ENCODE data around the gene NAIF1. TPM values are rescaled to one million over a fixed set of nuclear protein-coding genes. Genes with fewer than 3 reads are reported as not detected.
A peak's percentile ranks its signal among the peaks of the same experiment; 100 is the strongest.
"Not testable (repeated sequence)": the region's sequence is repeated elsewhere in the genome, so short reads cannot be mapped to it uniquely, and the experiment has no call there.

Gene NAIF1
- total and polyA plus RNA-seq, 12 donors, result 3.2 to 7.2 (median 5.5) TPM

DNA sequence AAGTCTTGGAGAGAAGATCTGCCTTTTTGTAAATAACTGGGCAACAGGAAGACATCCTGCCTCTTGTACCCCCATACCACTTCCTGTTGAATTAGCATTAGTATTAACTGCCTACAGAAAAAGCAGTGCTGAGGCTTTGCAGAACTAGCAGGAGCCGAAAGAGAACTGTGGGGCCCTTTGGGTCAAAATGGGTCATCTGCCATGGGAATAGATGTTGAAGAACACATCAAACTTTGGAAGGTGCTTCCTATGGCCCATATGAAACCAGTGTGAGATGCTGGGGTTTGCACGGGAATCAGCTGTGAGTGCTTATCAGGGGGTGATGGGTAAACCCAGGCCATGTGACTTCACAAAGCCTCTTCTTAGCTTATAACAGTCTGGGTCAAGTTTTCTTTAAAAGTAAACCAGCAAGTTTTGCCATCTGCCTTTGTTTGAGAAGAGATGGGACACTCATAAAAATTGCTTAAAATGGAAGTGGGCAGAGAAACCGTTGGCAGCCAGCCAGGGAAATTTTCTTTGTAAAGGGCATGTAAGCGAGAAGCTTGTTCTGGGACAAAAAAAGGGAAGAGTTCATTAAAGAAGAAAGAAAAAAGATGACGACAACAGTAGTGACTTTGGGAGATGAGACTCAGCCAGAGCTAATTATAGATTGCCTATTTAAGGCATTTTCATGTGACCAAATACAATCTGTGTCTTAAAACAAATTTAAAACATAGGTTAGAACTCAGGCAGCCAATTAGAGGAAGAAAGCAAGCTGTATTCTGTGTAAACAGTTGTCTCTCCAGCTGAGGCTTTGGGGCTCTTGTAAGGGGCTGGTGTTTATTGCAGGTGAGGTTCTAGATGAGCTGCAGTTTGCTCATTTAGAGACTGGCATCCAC, 5.3 kb upstream of the NAIF1 start:
- WGBS, 2 donors, result 17 to 20% methylated on average over 5 of the region's 5 CpGs
- Histone ChIP-seq H3K4me3 (peak overlapping the region in 2 of 10 donors; percentile 7 to 26), H3K4me1 (peaks cover 11 to 67% (median 38%) of the 10 kb centered on the region in 9 donors), H3K9me3 (no peaks in the 10 kb centered on the region), H3K27ac (peak overlapping the region; percentile 13 to 90 (median 72)), H3K27me3 (no peaks in the 10 kb centered on the region), H3K36me3 (no peaks in the 10 kb centered on the region)
- DNase-seq, result peak in 1 of 2 donors; percentile 82
- ATAC-seq, result no peak
- TF ChIP-seq, protein P1, sequence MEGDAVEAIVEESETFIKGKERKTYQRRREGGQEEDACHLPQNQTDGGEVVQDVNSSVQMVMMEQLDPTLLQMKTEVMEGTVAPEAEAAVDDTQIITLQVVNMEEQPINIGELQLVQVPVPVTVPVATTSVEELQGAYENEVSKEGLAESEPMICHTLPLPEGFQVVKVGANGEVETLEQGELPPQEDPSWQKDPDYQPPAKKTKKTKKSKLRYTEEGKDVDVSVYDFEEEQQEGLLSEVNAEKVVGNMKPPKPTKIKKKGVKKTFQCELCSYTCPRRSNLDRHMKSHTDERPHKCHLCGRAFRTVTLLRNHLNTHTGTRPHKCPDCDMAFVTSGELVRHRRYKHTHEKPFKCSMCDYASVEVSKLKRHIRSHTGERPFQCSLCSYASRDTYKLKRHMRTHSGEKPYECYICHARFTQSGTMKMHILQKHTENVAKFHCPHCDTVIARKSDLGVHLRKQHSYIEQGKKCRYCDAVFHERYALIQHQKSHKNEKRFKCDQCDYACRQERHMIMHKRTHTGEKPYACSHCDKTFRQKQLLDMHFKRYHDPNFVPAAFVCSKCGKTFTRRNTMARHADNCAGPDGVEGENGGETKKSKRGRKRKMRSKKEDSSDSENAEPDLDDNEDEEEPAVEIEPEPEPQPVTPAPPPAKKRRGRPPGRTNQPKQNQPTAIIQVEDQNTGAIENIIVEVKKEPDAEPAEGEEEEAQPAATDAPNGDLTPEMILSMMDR (IDR thresholded peaks at IDR 0.05), result no peak
- intact Hi-C loops (cut with DNase I), result no loop called here

DNA sequence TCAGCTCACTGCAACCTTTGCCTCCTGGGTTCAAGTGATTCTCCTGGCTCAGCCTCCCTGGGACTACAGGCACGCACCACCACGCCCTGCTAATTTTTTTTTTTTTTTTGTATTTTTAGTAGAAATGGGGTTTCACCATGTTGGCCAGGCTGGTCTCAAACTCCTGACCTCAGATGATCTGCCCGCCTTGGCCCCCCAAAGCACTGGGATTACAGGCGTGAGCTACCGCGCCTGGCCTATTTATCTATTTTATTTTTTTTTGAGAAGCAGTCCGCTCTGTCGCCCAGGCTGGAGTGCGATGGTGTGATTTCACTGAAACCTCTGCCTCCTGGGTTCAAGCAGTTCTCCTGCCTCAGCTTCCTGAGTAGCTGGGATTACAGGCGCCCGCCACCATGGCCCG, 4.4 kb upstream of the NAIF1 start:
- H3K4me1 ChIP-seq, result peaks cover 14 to 73% (median 42%) of the 10 kb centered on the region in 9 donors
- intact Hi-C loops (cut with DNase I), result not testable (repeated sequence)
- H3K4me3 ChIP-seq, result peak overlapping the region in 1 of 10 donors; percentile 26

DNA sequence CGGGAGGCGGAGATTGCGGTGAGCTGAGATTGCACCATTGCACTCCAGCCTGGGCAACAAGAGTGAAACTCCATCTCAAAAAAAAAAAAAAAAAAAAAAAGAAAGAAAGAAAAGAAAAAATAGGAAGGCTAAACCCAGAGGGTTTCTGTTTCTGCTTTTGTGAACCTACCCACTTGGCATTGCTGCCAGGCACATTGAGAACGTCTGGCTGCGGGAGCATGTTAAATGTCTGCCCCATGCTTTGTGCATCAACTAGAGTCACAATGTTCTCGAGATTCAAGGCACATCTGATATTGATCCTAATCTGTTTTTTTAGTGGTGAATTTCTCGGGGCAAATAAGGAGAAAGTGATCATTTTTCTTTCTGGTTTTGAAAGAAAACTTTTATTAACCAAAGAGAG, 3.8 kb upstream of the NAIF1 start:
- Histone ChIP-seq H3K4me3 (no peak overlapping the region), H3K27me3 (no peaks in the 10 kb centered on the region), H3K36me3 (no peaks in the 10 kb centered on the region), H3K4me1 (peaks cover 17 to 79% (median 48%) of the 10 kb centered on the region in 9 donors), H3K27ac (peak overlapping the region in 2 of 10 donors; percentile 79 to 90), H3K9me3 (no peaks in the 10 kb centered on the region)
- no peak for DNase-seq
- TF ChIP-seq, protein P1 (IDR thresholded peaks at IDR 0.05), result no peak
- intact Hi-C loops (cut with DNase I), result no loop called here
- no peak for ATAC-seq
- WGBS, 2 donors, result 78 to 83% methylated on average over 7 of the region's 7 CpGs

More for the DNA sequence above, 4.4 kb upstream of the NAIF1 start:
- H3K9me3 ChIP-seq, ATAC-seq, H3K36me3 ChIP-seq, DNase-seq, H3K27me3 ChIP-seq: not testable (repeated sequence)
- H3K27ac ChIP-seq, result peak overlapping the region; percentile 13 to 90 (median 72)
- WGBS, 2 donors, result 92 to 95% methylated on average over 12 of the region's 12 CpGs

DNA sequence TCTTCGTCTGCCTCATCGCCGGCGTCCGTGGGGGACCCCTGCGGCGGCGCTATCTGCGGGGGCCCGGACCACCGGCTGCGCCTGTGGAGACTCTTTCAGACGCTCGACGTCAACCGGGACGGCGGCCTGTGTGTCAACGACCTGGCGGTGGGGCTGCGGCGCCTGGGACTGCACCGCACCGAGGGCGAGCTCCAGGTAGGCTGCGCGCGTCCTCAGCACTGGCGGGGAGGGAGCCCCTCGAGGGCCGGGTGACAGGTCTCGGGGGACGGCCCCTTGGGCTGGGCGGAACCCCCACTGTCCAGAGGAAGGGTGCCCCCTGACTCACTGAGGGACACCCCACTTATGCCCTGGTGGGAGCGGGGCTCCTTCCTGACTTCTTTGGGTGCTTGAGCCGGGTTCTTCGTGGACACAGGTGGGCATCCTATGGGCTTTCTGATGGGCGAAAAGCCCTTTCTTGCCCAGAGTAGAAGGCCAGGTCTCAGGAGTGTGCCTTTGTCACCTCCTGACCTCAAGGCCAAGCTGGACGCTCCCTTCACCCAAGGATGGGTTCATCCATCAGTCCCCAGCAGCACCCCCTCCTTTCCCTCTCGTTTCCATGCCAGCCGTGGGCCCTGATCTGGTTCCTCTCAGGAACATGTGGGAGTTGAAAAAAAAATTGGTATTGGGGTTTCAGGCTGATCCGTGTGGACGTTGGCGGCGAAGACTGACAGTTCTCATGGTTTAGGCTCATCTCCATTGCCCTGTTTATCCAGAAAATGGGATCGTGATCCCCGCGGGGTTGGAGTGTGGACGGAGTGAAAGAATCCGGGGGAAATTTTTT, 1.5 kb upstream of the NAIF1 start:
- peak in 2 of 8 donors; percentile 0 to 10 for ATAC-seq

More for the DNA sequence above, 1.5 kb upstream of the NAIF1 start:
- H3K4me1 ChIP-seq, result peaks cover 17 to 76% (median 50%) of the 10 kb centered on the region in 9 donors
- intact Hi-C loops (cut with DNase I), result loop anchor here in 3 of 10 donors (1.0 to 10.0 kb wide), 3 partner anchors 26 to 58 kb away; partner anchors contain the start of gene PTGES2 (in 1 of the 3)
- peaks cover 0 to 2% (median 0%) of the 10 kb centered on the region in 9 donors for H3K36me3 ChIP-seq
- peak overlapping the region in 9 of 10 donors; percentile 92 to 99 (median 98) for H3K27ac ChIP-seq
- DNase-seq, result peak in 1 of 2 donors; percentile 52
- WGBS, 2 donors, result 3 to 4% methylated on average over 43 to 50 of the region's 50 CpGs
- H3K9me3 ChIP-seq, result no peaks in the 10 kb centered on the region
- TF ChIP-seq, protein P1 (IDR thresholded peaks at IDR 0.05), result no peak
- H3K4me3 ChIP-seq, result peak overlapping the region; percentile 45 to 98 (median 88)
- no peaks in the 10 kb centered on the region for H3K27me3 ChIP-seq

Measured in heart right ventricle (tissue), 16 donors.